ENCODE data around the gene BMP8A. TPM values are rescaled to one million over a fixed set of nuclear protein-coding genes. Genes with fewer than 3 reads are reported as not detected.
A peak's percentile ranks its signal among the peaks of the same experiment; 100 is the strongest.

The BMP8A gene
- total and polyA plus RNA-seq, 9 of the 15 experiments (the other 6 are each of a cell fraction or from before 2014, with no cell fraction given): 0.05 to 0.31 TPM; not detected in 7

DNA sequence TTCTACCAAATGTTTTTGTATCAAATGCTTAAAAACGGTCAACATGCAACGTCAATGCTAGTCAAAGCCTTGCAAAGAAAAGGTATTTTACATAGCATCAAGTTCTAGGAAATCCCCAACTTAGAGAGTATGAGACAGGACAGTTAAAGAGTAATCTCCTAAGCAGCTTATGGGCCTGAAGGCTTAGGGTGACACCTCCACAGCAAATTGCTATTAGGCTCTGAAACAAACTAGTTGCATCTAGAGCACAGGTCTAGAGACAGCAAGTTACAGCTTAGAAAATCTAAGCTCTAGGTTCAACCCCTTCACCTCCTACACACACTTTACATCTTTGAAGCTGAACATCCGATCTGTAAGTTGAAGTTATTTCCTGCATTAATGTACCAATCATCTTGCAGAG is 71.5 kb downstream of the BMP8A start (continued):
- no peak for TF ChIP-seq PCBP2 (IDR thresholded peaks at IDR 0.05; ENCODE audit: low read depth, low read length, poor library complexity, severe bottlenecking)
- no peak for TF ChIP-seq THRB (CRISPR knock-in tag; conservative IDR thresholded peaks at IDR 0.05)

DNA sequence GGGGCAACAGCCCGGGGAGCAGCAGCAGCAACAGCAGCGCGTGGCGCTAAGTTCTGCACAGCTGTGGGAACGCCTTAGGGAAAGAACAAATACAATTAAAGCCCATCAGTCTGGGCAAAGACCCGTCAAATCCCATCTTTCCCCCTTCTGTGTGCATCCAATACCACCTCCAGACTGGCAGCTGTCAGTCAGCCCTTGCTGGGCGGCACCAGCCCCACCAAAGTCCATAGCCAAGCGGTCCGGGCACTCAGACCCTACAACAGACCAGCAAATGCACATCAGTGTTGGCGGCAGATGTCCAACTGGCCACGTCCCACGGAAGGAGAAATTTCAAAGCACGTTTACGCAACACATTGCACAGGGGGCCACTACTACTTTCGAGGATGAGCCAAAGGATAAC is 72.2 kb downstream of the BMP8A start:
- H3K9me1 ChIP-seq (ENCODE audit: control insufficient read depth, insufficient read depth, low read length): no peaks in the 10 kb centered on the region
- in situ Hi-C loops (cut with MboI): no loop called here
- H3K4me3 ChIP-seq: no peak overlapping the region
- POLR2A ChIA-PET: interaction anchor here (0.6 to 8.0 kb wide), 5 partner anchors 9 to 313 kb away, joined by 3 to 82 read pairs (median 3); partner anchors contain the start of gene PABPC4
- no peak overlapping the region for H3K27ac ChIP-seq (ENCODE audit: extremely low read depth, low read depth, low read length)
- H3K4me2 ChIP-seq (ENCODE audit: insufficient read depth, low read length): no peak overlapping the region
- peaks cover 11% of the 10 kb centered on the region; the same call in 1 of the 2 replicates for H4K20me1 ChIP-seq (replicated peaks; ENCODE audit: control insufficient read depth, insufficient read depth, low read length)
- H3K9me3 ChIP-seq (replicated peaks; ENCODE audit: control insufficient read depth, insufficient read depth, low read depth, low read length): no peaks in the 10 kb centered on the region
- intact Hi-C loops (cut with micrococcal nuclease): no loop called here
- WGBS (ENCODE audit: insufficient coverage, low coverage, missing lambda C conversion rate): 95% methylated on average over 15 of the region's 15 CpGs
- CTCF ChIA-PET (ENCODE audit: low intra/inter-chr PET ratio): no interaction called here
- BruUV-seq (replicated peaks): no TSS peak
- no peak overlapping the region for H3K9ac ChIP-seq (ENCODE audit: insufficient read depth in 1 of 2, low read depth in 2 of 2, low read length in 2 of 2)
- ATAC-seq (no peak), DNase-seq (ENCODE audit: extremely low read depth in 1 of 4, low spot score in 3 of 4) (no peak), FAIRE-seq (no peak)
- peaks cover 91% of the 10 kb centered on the region for H3K36me3 ChIP-seq (ENCODE audit: control insufficient read depth, insufficient read depth, low read length)
- H3K79me2 ChIP-seq (ENCODE audit: control insufficient read depth, insufficient read depth, low read length): peaks cover 18% of the 10 kb centered on the region
- H3K27me3 ChIP-seq (ENCODE audit: control insufficient read depth in 2 of 2, insufficient read depth in 2 of 2, low read length in 2 of 2): no peaks in the 10 kb centered on the region
- H2AFZ ChIP-seq (ENCODE audit: low read depth, low read length): no peak overlapping the region
- H3K4me1 ChIP-seq (replicated peaks in 1 of 2; ENCODE audit: control insufficient read depth in 2 of 2, insufficient read depth in 2 of 2, low read length in 2 of 2): peaks cover 0 to 5% of the 10 kb centered on the region in 2 experiments; a peak in 1 of 5 replicates
- TF ChIP-seq SRF (CRISPR knock-in tag; IDR thresholded peaks at IDR 0.05) (no peak), RBFOX2 (IDR thresholded peaks at IDR 0.05; ENCODE audit: low read depth, low read length) (peak; percentile 52), U2AF1 (optimal IDR thresholded peaks at IDR 0.05; ENCODE audit: low read depth, low read length) (no peak), SMARCE1 (IDR thresholded peaks at IDR 0.05) (no peak), POLR2G (IDR thresholded peaks at IDR 0.05; ENCODE audit: low read depth, low read length) (peak; percentile 50), CEBPB (tag; IDR thresholded peaks at IDR 0.05) (0 out of 2 replicates have a peak, but pooled peaks have one; percentile 18), TBP (optimal IDR thresholded peaks at IDR 0.05; ENCODE audit: low read depth, low read length) (no peak)
- TF ChIP-seq, protein P1, sequence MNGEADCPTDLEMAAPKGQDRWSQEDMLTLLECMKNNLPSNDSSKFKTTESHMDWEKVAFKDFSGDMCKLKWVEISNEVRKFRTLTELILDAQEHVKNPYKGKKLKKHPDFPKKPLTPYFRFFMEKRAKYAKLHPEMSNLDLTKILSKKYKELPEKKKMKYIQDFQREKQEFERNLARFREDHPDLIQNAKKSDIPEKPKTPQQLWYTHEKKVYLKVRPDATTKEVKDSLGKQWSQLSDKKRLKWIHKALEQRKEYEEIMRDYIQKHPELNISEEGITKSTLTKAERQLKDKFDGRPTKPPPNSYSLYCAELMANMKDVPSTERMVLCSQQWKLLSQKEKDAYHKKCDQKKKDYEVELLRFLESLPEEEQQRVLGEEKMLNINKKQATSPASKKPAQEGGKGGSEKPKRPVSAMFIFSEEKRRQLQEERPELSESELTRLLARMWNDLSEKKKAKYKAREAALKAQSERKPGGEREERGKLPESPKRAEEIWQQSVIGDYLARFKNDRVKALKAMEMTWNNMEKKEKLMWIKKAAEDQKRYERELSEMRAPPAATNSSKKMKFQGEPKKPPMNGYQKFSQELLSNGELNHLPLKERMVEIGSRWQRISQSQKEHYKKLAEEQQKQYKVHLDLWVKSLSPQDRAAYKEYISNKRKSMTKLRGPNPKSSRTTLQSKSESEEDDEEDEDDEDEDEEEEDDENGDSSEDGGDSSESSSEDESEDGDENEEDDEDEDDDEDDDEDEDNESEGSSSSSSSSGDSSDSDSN (IDR thresholded peaks at IDR 0.05; ENCODE audit: borderline replicate concordance in 1 of 2, low read depth in 2 of 2, low read length in 2 of 2): no peak
- TF ChIP-seq, protein P2, sequence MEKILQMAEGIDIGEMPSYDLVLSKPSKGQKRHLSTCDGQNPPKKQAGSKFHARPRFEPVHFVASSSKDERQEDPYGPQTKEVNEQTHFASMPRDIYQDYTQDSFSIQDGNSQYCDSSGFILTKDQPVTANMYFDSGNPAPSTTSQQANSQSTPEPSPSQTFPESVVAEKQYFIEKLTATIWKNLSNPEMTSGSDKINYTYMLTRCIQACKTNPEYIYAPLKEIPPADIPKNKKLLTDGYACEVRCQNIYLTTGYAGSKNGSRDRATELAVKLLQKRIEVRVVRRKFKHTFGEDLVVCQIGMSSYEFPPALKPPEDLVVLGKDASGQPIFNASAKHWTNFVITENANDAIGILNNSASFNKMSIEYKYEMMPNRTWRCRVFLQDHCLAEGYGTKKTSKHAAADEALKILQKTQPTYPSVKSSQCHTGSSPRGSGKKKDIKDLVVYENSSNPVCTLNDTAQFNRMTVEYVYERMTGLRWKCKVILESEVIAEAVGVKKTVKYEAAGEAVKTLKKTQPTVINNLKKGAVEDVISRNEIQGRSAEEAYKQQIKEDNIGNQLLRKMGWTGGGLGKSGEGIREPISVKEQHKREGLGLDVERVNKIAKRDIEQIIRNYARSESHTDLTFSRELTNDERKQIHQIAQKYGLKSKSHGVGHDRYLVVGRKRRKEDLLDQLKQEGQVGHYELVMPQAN (IDR thresholded peaks at IDR 0.05; ENCODE audit: borderline replicate concordance): no peak
- TF ChIP-seq, protein P3, sequence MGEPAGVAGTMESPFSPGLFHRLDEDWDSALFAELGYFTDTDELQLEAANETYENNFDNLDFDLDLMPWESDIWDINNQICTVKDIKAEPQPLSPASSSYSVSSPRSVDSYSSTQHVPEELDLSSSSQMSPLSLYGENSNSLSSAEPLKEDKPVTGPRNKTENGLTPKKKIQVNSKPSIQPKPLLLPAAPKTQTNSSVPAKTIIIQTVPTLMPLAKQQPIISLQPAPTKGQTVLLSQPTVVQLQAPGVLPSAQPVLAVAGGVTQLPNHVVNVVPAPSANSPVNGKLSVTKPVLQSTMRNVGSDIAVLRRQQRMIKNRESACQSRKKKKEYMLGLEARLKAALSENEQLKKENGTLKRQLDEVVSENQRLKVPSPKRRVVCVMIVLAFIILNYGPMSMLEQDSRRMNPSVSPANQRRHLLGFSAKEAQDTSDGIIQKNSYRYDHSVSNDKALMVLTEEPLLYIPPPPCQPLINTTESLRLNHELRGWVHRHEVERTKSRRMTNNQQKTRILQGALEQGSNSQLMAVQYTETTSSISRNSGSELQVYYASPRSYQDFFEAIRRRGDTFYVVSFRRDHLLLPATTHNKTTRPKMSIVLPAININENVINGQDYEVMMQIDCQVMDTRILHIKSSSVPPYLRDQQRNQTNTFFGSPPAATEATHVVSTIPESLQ (CRISPR knock-in tag; IDR thresholded peaks at IDR 0.05): no peak

Data from K562 (cell line).